ENCODE measurements around the gene DTD2.
"Not testable (repeated sequence)": the region's sequence is repeated elsewhere in the genome, so short reads cannot be mapped to it uniquely, and the experiment has no call there.

DTD2 gene

DNA sequence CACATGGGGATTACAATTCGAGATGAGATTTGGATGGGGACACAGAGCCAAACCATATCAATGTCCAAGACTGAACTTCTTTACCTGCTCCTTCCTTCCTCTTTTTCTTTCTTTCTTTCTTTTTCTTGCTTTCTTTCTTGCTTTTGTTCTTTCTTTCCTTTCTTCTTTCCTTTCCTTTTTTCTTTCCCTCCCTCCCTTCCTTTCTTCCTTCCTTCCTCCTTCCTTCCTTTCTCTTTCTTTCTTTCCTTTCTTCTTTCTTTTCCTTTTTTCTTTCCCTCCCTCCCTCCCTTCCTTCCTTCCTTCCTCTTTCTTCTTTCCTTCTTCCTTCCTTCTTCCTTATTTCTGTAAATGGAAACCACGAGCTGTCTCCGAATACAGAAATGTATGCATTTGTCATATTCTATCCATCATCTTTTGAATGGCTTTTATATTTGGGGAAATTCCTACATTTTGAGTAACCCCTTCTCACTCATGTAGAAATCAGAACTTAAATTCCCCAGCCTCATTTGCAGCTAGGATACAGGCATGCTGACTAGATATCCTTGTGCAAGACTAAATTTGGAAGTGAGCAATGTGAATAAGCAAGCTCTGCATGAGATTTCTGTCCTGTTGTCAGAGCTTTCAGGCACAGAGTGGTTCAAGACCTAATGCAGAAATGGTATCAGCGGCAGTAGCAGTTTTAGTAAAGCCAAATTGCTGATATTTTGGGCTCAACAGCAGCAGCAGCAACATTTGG lies 19.0 kb upstream of the DTD2 start:
- H3K56ac ChIP-seq (ENCODE audit: low read length), result no peak overlapping the region
- H3K9ac ChIP-seq (ENCODE audit: low read length), result no peak overlapping the region
- no peak overlapping the region for H2BK5ac ChIP-seq (ENCODE audit: low read length)
- WGBS (ENCODE audit: extremely low coverage, insufficient coverage, low lambda C conversion rate), result no CpG with 5 or more reads among the region's 4 CpGs
- no peak overlapping the region for H3K27ac ChIP-seq (ENCODE audit: low read depth, low read length)
- no peak overlapping the region for H3K23ac ChIP-seq (ENCODE audit: low read length)
- no peak overlapping the region for H3K18ac ChIP-seq (ENCODE audit: low read length)
- no peaks in the 10 kb centered on the region for H3K79me1 ChIP-seq (ENCODE audit: low read length)
- no peak overlapping the region for H2BK15ac ChIP-seq (replicated peaks; ENCODE audit: low read depth)
- no peak overlapping the region for H4K5ac ChIP-seq (ENCODE audit: low read length)
- H2BK120ac ChIP-seq (ENCODE audit: low read depth, low read length), result no peak overlapping the region
- H3K79me2 ChIP-seq (ENCODE audit: control insufficient read depth, insufficient read depth, low read length), result no peaks in the 10 kb centered on the region
- H2AK5ac ChIP-seq (ENCODE audit: low read length), result no peak overlapping the region
- DNase-seq, result no peak
- no peak overlapping the region for H3K4ac ChIP-seq (ENCODE audit: low read depth, low read length)
- no peak overlapping the region for H3K4me3 ChIP-seq (ENCODE audit: low read length)
- no peaks in the 10 kb centered on the region for H3K27me3 ChIP-seq (ENCODE audit: insufficient read depth, low read length, poor library complexity)
- no peaks in the 10 kb centered on the region for H3K36me3 ChIP-seq (ENCODE audit: control insufficient read depth, insufficient read depth, low read length)
- H4K8ac ChIP-seq (ENCODE audit: low read depth, low read length), result no peak overlapping the region
- H3K4me2 ChIP-seq (ENCODE audit: low read length), result no peak overlapping the region
- H3K4me1 ChIP-seq (ENCODE audit: control insufficient read depth, low read depth, low read length), result no peaks in the 10 kb centered on the region

DNA sequence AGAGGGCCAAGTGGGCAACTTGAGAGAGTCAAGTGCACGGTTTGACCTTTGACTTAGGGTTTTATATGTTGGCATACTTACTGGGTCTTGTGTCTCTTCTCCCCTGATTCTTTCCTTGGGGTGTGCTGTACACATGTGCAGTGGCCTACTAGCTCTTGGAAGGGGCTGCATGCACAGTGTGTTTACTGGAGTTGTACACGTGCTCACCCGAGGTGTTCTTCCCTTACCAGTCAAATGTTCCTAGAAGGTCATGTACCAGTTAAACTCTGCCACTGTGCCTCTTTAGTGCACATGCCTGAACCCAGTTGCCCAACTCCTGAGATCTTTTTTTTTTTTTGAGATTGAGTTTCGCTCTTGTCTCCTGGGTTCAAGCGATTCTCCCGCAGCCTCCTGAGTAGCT lies 9.2 kb upstream of the DTD2 start:
- Histone ChIP-seq H3K4ac (ENCODE audit: low read depth, low read length) (no peak overlapping the region), H3K79me2 (ENCODE audit: control insufficient read depth, insufficient read depth, low read length) (no peaks in the 10 kb centered on the region), H3K9ac (ENCODE audit: low read length) (no peak overlapping the region), H3K27ac (ENCODE audit: low read depth, low read length) (no peak overlapping the region), H3K23ac (ENCODE audit: low read length) (no peak overlapping the region), H2AK5ac (ENCODE audit: low read length) (no peak overlapping the region), H3K4me3 (ENCODE audit: low read length) (no peak overlapping the region), H4K5ac (ENCODE audit: low read length) (no peak overlapping the region), H2BK15ac (replicated peaks; ENCODE audit: low read depth) (no peak overlapping the region), H3K27me3 (ENCODE audit: insufficient read depth, low read length, poor library complexity) (no peaks in the 10 kb centered on the region), H2BK5ac (ENCODE audit: low read length) (no peak overlapping the region), H4K8ac (ENCODE audit: low read depth, low read length) (no peak overlapping the region), H2BK120ac (ENCODE audit: low read depth, low read length) (no peak overlapping the region), H3K18ac (ENCODE audit: low read length) (no peak overlapping the region), H3K4me1 (ENCODE audit: control insufficient read depth, low read depth, low read length) (no peaks in the 10 kb centered on the region), H3K56ac (ENCODE audit: low read length) (no peak overlapping the region), H3K4me2 (ENCODE audit: low read length) (no peak overlapping the region), H3K79me1 (ENCODE audit: low read length) (no peaks in the 10 kb centered on the region), H3K36me3 (ENCODE audit: control insufficient read depth, insufficient read depth, low read length) (no peaks in the 10 kb centered on the region)
- no CpG with 5 or more reads among the region's 6 CpGs for WGBS (ENCODE audit: extremely low coverage, insufficient coverage, low lambda C conversion rate)
- no peak for DNase-seq

DNA sequence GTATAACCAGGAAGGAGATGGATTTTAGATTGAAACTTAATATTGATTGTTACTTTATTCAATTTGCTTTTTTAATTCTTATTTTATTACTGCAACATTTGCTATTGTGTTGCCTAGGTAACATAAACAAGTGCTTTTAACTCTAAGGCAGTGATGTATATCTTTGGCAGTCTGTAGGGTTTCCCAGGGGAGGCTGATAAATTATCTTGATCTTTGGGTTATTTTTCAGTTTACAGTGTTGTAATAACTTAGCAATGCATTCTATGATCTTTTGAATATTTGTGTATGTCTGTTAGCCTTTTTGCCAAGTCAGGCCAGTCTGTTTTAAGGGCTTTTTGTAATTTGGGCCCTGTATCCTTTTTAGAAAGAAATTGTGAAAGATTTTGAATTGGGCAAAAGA lies 7.8 kb upstream of the DTD2 start:
- H3K79me2 ChIP-seq (ENCODE audit: control insufficient read depth, insufficient read depth, low read length), result no peaks in the 10 kb centered on the region
- no peak overlapping the region for H3K23ac ChIP-seq (ENCODE audit: low read length)
- no peak overlapping the region for H3K4me2 ChIP-seq (ENCODE audit: low read length)
- no peak overlapping the region for H3K4me3 ChIP-seq (ENCODE audit: low read length)
- no peak overlapping the region for H2BK120ac ChIP-seq (ENCODE audit: low read depth, low read length)
- no peak overlapping the region for H2BK15ac ChIP-seq (replicated peaks; ENCODE audit: low read depth)
- no peaks in the 10 kb centered on the region for H3K36me3 ChIP-seq (ENCODE audit: control insufficient read depth, insufficient read depth, low read length)
- H3K18ac ChIP-seq (ENCODE audit: low read length), result no peak overlapping the region
- H2AK5ac ChIP-seq (ENCODE audit: low read length), result no peak overlapping the region
- no peaks in the 10 kb centered on the region for H3K27me3 ChIP-seq (ENCODE audit: insufficient read depth, low read length, poor library complexity)
- no peak for DNase-seq
- no peak overlapping the region for H3K27ac ChIP-seq (ENCODE audit: low read depth, low read length)
- H4K8ac ChIP-seq (ENCODE audit: low read depth, low read length), result no peak overlapping the region
- H3K56ac ChIP-seq (ENCODE audit: low read length), result no peak overlapping the region
- no peaks in the 10 kb centered on the region for H3K4me1 ChIP-seq (ENCODE audit: control insufficient read depth, low read depth, low read length)
- H3K4ac ChIP-seq (ENCODE audit: low read depth, low read length), result no peak overlapping the region
- no peak overlapping the region for H3K9ac ChIP-seq (ENCODE audit: low read length)
- no peak overlapping the region for H2BK5ac ChIP-seq (ENCODE audit: low read length)
- H3K79me1 ChIP-seq (ENCODE audit: low read length), result no peaks in the 10 kb centered on the region
- H4K5ac ChIP-seq (ENCODE audit: low read length), result no peak overlapping the region

DNA sequence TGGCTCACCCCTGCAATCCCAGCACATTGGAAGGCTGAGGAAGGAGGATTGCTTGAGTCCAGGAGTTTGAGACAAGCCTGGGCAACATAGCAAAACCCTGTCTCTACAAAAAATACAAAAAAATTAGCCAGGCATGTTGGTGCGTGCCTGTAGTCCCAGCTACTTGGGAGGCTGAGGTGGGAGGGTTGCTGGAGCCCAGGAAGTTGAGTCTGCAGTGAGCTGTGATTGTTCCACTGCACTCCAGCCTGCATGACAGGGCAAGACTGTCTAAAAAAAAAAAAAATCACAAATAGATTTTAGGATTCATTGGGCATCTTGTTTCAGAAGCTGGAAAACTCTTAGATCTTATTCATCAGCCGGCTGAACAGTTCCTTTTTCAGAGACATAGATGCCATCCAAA lies 5.1 kb upstream of the DTD2 start:
- not testable (repeated sequence) for H3K36me3 ChIP-seq (ENCODE audit: control insufficient read depth, insufficient read depth, low read length); H3K79me1 ChIP-seq (ENCODE audit: low read length); H3K23ac ChIP-seq (ENCODE audit: low read length); H3K56ac ChIP-seq (ENCODE audit: low read length); H3K4me3 ChIP-seq (ENCODE audit: low read length); H3K4ac ChIP-seq (ENCODE audit: low read depth, low read length); H3K79me2 ChIP-seq (ENCODE audit: control insufficient read depth, insufficient read depth, low read length); H3K4me2 ChIP-seq (ENCODE audit: low read length); H2BK5ac ChIP-seq (ENCODE audit: low read length); H4K8ac ChIP-seq (ENCODE audit: low read depth, low read length); H3K18ac ChIP-seq (ENCODE audit: low read length); H2BK15ac ChIP-seq (replicated peaks; ENCODE audit: low read depth); H3K4me1 ChIP-seq (ENCODE audit: control insufficient read depth, low read depth, low read length); H3K27ac ChIP-seq (ENCODE audit: low read depth, low read length); H2AK5ac ChIP-seq (ENCODE audit: low read length); H2BK120ac ChIP-seq (ENCODE audit: low read depth, low read length); DNase-seq; H4K5ac ChIP-seq (ENCODE audit: low read length); H3K9ac ChIP-seq (ENCODE audit: low read length); H3K27me3 ChIP-seq (ENCODE audit: insufficient read depth, low read length, poor library complexity)
- WGBS (ENCODE audit: extremely low coverage, insufficient coverage, low lambda C conversion rate), result no CpG with 5 or more reads among the region's 2 CpGs

DNA sequence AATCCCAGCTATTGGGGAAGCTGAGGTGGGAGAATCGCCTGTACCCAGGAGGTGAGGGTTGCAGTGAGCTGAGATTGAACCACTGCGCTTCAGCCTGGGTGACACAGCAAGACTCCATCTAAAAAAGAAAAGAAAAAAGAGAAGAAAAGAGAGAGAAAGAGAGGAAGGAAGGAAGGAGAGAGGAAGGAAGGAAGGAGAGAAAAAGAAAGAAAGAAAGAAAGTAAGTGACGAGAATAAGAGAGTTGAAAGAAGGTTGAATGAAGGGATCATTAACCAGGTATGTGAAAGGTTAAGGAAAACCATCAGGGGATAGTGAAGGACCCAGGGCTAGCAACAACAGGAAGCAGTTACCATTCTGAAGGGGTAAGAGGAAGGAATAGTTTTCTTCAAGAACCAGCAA lies 4.2 kb upstream of the DTD2 start:
- Histone ChIP-seq H3K56ac (ENCODE audit: low read length) (no peak overlapping the region), H3K18ac (ENCODE audit: low read length) (no peak overlapping the region), H3K4ac (ENCODE audit: low read depth, low read length) (no peak overlapping the region), H2BK5ac (ENCODE audit: low read length) (no peak overlapping the region), H3K36me3 (ENCODE audit: control insufficient read depth, insufficient read depth, low read length) (no peaks in the 10 kb centered on the region), H2BK15ac (replicated peaks; ENCODE audit: low read depth) (no peak overlapping the region), H3K79me2 (ENCODE audit: control insufficient read depth, insufficient read depth, low read length) (no peaks in the 10 kb centered on the region), H3K27me3 (ENCODE audit: insufficient read depth, low read length, poor library complexity) (no peaks in the 10 kb centered on the region), H2BK120ac (ENCODE audit: low read depth, low read length) (no peak overlapping the region), H3K4me1 (ENCODE audit: control insufficient read depth, low read depth, low read length) (no peaks in the 10 kb centered on the region), H3K4me2 (ENCODE audit: low read length) (no peak overlapping the region), H3K9ac (ENCODE audit: low read length) (no peak overlapping the region), H3K79me1 (ENCODE audit: low read length) (no peaks in the 10 kb centered on the region), H4K5ac (ENCODE audit: low read length) (no peak overlapping the region), H4K8ac (ENCODE audit: low read depth, low read length) (no peak overlapping the region), H2AK5ac (ENCODE audit: low read length) (no peak overlapping the region), H3K23ac (ENCODE audit: low read length) (no peak overlapping the region), H3K4me3 (ENCODE audit: low read length) (no peak overlapping the region), H3K27ac (ENCODE audit: low read depth, low read length) (no peak overlapping the region)
- 100% methylated on average over 1 of the region's 3 CpGs for WGBS (ENCODE audit: extremely low coverage, insufficient coverage, low lambda C conversion rate)
- DNase-seq, result no peak
